DMS 273 (cell line): ENCODE results near the gene BTAF1.
"Not testable (repeated sequence)": the region's sequence is repeated elsewhere in the genome, so short reads cannot be mapped to it uniquely, and the experiment has no call there.

Experiments
- DNase-seq: peaks from one replicate; lab custom pipeline; 2025; ENCODE audit not compliant: unreplicated experiment; lab: John Stamatoyannopoulos, UW

Gene BTAF1

DNA sequence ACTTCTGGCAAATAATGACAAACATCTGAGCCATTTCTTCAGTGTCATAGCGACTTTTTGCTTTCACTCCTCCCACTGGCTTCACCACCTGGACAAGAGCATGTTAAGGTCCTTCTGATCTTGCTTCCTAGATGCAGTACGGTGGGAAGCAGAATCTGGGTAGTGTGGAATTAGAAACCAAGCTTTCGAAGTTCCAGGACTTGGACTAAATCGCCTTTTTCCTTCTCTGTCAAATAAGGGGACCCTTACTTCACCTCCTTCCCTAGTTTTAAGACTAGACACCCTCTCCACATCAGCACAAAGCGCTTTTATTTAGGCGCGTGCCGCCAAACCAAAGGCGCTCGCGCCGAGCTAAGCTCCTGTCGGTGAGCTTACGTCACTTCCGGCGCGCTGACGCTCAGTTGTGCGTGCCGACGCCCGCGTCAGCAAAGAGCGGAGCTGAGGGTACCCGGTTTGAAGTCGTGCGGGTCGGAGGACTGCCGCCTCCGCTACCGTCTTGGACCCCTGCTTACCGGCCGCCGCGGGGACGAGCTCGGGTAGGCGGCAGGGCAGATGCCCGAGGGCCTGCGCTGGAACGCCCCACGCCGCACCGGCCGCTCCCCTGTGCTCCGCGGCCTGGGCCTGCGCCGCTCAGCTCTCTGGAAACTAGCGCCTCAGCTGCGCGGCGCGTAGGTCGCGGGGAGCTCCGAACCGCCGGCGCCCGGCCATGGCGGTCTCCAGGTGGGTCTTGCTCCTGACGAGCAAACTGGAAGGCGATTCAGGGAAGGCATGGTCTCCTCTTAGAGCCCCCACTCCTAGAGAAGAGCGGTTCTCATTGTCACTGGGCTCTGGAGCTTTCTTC lies at the start of gene BTAF1:
Gene BTAF1, plus strand, starts transcription at position 400 of the 841 bp plus-strand sequence. Its CDS starts 307 bp downstream, at position 707.
- DNase-seq, result peak; percentile 95

GRCh38 chr10:91875156-91875555 lies 48.4 kb upstream of the BTAF1 start:
- DNase-seq, result no peak

GRCh38 chr10:91875779-91876178 lies 47.8 kb upstream of the BTAF1 start:
- DNase-seq, result no peak

DNA sequence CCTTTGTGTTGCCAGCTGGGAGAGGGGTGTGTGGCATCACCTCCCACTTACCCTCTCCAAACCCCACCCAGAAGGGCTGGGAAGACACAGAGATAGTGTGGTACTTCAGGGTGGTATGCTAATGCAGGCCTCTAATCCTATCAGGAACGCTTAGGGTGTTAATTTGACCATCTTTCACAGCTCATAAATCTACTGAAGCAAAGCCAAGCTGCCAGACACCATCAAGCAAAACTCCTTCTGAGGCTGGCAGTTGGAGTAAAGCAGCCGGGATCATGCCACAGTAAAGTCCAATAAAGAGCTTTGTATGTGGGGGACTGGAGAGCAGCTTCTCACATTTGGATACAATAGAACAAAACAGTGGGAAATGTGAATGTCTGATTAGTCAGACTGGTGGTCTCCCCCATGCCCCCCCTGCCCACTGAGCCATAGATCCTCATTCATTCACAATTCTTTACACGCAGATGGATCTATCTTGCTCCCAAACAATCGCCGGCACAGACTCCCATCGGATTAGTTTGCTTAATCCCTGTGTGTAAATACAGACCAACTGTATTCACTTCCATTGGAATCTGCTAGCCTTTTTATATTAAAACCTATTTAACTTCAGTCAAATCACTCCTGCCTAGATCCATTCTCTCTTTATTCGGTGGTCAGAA lies 43.9 kb upstream of the BTAF1 start:
- DNase-seq, result peak; percentile 27

GRCh38 chr10:91880310-91880709 lies 43.3 kb upstream of the BTAF1 start:
- peak; percentile 29 for DNase-seq

GRCh38 chr10:91883549-91884444 lies 39.8 kb upstream of the BTAF1 start:
- peak; percentile 40 for DNase-seq

- DNase-seq, result no peak
These were observed 39.0 kb upstream of the BTAF1 start for GRCh38 chr10:91884536-91884935.

- DNase-seq, result no peak
These were observed 38.0 kb upstream of the BTAF1 start for GRCh38 chr10:91885362-91886079.

GRCh38 chr10:91886954-91887271 lies 36.7 kb upstream of the BTAF1 start:
- DNase-seq, result no peak

DNA sequence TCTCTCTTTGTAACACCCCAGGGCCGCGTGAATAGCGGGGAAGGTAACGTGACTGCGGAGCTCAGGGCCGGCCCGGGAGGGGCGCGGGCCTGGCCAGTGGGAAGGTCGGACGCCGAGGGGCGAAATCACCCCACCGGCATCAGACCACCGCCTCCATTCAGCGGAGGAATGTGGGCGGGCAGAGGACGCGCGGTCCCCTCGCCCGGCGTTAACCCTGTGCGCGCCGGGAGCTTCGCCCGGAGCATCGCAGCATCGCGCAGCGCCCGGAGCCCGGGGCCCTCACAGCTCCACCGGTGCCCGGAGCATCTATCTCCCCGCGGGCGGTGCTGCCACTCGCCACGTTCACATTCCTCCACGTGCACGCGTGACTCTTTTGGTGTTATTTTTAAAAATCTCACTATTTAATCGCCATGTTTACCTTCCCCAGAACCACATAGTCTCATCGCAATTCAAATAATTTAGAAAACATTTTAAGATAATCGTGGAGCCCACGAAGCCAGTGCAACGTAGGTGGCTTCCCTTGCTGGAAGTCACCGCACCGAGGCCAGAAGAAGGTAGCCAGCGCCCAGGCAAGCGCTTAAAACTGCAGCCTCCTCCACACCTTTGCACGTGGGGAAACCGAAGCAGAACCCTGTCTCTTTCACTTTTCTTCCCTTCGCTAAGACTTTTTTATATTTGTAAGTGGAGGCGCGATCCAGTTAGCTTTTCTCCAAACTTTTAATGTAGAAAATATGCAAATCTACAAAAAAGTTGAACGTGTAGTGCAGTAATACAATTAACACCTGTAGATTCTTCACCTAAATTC lies 36.1 kb upstream of the BTAF1 start:
- DNase-seq, result peak; percentile 61

DNA sequence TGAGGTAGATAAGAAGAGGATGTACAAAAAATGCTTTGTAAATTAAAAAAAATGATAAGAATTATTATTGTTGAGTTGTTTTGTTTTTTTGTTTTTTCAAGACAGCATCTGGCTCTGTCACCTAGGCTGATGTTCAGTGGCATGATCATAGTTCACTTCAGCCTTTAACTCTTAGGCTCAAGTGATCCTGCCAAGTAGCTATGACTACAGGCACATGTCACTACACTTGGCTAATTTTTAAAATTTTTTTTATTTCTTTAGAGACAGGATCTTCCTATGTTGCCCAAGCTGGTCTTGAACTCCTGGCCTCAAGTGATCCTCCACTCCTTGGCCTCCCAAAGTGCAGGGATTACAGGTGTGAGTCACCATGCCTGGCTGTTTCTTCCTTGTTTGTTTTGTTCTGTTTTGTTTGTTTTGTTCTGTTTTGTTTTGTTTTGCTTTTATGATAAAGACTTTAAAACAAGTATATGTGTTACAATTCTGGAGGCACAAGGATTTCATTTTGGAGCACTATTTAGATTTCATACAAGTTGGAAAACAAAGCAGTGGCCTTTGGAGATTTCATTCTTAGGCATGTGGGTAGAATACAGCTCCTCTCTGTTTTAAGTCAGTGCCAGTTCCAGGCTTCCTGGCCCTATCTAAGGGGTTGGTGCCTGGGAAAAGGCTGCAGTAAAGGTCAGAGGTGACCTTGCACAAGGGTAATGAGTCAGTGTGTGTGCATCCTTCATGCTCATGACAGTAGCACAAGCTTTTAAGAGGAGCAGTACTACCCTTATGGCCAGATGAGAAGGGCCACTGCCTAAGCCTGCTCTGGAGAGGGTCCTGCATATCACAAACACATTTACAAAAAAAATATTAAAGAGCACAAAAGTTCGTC lies 32.2 kb upstream of the BTAF1 start:
- DNase-seq, result no peak

DNA sequence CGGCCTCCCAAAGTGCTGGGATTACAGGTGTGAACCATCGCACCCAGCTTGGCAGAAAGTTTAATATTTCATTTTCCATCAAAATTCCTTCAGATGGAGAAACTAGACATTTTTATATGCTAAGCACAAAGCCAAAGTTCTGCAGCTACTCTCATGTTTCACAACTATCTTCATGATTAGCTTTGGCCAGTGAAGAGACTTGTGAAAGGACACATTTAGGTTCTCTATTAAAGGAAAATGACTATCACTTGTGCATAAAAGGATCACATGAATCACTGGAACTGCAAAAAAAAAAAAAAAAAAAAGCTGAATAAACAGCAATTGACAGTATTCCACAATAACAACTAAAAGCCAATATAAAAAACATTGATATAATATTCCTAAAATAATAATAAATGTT lies 30.5 kb upstream of the BTAF1 start:
- DNase-seq, result no peak

DNA sequence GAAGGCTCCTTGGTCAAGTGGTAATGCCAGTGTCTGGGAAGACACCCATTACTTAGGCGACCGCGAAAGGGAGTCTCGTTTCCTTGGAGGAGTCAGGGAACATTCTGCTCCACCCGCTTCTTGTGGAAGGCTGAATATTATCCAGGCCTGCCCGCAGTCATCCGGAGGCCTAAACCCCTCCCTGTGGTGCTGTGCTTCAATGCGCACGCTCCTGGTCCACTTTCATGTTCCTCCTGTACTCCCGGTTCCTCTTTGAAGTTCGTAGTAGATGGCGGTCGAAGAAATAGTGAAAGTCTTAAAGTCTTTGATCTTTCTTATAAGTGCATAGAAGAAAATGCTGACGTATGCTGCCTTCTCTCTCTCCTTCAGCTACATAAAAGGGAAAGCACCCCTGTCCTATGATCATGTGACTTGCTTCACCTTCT lies 29.3 kb upstream of the BTAF1 start:
- DNase-seq, result not testable (repeated sequence)

DNA sequence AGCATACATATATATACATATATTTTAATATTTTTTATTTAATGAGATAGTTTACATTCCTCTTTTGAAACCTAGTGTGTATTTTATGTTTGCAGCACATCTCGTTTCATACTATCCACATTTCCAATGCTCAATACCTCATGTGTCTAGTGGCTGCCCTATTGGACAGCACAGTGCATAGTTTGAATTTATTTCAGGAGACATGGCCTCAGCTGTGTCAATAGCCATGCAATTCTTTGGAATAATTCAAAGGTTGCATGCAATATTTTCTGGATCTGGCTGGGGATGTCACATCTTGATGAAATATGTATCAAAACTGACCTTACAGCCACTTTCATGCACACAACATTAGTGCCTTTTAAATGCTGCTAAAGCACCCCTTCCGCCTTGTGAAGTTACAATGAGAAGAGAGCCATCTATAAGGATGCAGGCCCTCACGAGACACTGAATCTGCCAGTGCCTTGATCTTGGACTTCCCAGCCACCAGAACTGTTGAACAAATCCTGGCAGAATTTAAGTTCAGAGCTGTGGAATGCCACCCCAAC lies 27.3 kb upstream of the BTAF1 start:
- DNase-seq, result no peak

- no peak for DNase-seq
These were observed 26.1 kb upstream of the BTAF1 start for GRCh38 chr10:91897421-91897820.

DNA sequence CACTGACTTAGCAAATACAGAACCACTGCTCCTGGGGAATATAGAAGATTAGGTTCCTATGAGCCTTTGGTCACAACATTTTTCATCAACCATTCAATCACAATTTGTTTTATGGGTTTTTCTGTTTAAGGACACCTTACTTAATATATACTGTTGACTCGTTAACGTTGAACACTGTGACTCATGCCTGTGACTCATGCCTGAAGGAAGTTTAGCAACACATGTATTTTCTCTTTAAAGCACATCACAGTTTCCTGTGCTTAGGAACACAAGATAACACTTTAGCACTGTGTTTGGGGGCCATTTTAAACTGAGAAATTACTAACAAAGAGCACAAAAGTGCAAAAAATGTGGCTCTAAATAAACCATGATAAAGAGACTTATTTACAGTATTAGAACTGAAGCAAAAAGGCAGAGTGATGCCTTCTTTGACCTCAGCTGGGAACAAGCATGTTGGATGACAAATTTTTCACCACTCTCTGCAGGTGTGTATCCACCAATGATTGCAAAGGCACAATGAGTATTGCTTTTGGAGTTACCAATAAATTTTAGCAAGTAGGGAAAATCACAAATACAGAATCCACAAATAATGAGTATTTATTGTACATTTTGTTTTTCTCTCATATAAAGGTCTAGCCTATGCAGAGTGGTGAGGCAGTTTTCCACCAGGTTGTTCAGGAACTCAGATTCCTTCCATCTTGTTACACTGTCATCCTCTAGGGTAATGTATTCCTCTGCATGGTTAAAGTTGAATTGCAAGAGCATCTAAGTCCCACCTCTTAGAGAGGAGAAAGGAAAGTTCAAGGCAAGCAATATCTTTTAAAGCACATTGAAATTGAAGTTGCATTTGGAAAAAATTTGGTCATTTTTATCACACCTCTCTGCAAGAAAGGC lies 21.5 kb upstream of the BTAF1 start:
- peak; percentile 4 for DNase-seq

- no peak for DNase-seq
These were observed 16.5 kb upstream of the BTAF1 start for GRCh38 chr10:91907033-91907594.
